Activated naive CD8-positive, alpha-beta T cell treated with anti-CD3 and anti-CD28 coated beads, Interleukin-2, amount 50 U/mL, for 16 hours (primary cell): ENCODE results near the gene SLC7A5.
"Not testable (repeated sequence)": the region's sequence is repeated elsewhere in the genome, so short reads cannot be mapped to it uniquely, and the experiment has no call there.

Experiments used
- DNase-seq: peaks from one replicate; pipeline ENCODE4 v3.0.0-alpha.2; 2020; ENCODE audit warnings: low read depth, low spot score

SLC7A5 gene

DNA sequence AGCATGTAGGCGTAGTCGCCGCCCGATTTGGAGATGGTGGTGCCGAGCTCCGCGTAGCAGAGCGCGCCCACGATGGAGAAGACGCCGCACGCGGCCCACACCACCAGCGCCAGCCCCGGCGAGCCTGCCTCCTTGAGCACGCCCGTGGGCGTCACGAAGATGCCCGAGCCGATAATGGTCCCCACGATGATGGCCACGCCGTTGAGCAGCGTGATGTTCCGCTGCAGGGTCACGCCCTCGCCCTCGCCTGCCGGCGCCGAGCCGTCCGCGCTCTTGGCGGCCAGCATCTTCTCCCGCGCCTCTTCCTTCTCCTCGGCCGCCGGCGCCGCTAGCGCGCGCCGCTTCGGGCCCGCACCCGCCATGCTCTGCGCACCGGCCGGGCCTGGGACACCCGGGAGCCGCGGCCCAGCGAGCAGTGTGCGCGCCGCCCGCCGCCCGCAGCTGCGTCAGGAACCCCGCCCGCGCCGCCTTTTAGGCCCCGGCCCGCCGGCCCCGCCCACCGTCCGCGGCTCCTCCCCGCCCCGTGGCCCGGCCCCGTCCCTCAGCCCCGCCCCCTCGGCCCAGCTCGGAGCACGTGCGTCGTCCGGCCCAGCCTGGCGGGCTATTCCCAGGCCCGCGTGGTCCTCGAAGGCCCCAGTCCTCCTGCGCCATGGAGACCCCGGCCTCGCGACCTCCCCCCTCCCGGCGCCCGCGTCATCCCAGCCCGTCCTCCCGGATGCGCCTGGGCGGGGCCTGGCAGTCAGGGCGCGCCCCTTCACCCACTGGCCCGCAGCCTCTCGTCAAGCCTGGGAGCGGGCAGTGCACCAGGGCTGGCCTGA, at the start of gene SLC7A5:
TSS of gene SLC7A5 (minus strand) at position 447 of the 818 bp plus-strand sequence. CDS start at position 362, 85 bp downstream.
- peak; percentile 69 for DNase-seq

DNA sequence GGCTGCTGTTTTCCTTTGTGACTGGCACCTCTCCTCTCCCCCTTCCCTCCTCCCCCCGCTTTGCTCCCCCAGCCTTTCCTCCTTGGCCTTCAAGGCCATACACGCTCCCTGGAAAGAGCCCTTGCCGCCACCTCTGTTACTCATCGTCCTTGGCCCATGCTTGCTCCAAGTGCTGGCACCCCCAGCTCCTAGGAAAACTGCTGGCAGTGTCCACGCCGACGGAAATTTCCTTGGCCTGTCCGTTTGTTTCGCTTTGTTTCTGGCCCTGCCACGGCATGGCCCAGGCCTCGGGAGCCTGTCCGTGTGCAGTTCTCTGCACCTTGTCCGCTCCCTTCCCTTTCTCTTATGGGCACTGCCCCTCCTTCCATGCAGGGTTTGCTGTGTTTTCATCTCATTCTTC, 49.0 kb upstream of the SLC7A5 start:
- DNase-seq: no peak

DNA sequence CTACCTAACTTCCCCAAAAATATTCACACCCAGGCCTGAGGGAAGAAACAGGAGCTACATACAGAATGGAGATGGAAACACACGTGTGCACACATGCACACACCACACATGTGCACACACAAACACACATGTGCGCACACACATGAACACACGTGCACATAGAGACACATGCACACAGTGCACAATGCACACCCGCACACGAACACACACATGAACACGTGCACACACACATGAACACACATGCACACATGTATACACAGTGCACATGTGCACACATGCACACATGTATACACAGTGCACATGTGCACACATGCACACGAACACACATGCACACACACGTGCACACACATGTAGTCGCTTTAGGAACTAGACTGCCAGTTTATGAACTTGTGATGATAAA, 48.2 kb upstream of the SLC7A5 start:
- no peak for DNase-seq

DNA sequence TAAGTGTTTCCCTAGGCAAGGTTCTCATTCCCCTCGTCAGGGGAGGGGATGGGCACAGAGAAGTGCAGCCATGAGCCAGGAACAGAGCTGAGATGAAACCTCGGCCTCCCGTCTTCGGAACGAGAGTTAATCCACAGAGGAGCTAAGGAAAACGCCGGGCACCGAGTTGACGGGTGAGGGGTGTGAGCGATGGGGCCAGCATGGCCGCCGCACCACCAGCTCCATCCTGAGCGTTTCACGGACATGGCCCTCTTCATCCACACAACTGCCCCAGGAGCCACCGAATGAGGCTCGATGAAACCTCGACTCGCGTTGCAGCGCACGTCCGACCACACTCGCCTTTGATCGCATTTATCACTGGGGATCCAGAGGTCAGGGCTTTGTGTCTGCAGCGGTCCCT, 45.5 kb upstream of the SLC7A5 start:
- no peak for DNase-seq

DNA sequence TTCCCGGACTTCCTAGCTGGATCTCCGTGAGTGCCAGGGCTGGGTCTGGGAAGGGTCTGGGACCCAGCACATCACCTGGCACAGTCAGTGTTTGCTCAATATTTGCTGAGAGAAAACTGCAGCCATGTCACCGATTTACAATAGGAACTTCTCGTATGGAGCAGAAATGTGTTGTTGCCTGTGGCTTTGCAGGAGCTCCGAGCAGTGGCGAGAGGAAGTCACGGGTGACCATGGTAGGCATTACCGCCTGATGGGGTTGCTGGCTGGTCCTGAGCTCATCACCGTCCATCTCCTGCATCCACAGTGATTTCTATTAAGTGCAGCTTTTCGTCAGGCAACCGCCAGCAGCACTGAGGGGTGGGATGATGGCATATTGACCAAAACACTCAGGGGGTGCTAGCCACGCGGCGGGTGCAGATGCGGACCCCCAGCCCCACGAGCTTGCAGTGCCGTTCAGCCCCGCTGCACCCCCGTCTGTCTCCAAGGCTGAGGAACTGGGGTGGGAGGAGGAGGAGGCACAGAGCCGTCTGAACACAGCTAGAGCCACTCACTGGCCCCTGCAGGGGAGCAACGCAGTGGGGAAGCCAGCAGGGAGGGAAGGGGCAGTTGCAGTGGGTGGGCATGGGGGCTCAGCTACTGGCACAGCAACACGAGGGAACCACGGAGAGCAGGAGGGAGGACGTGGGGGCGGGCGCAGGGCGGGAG, 44.9 kb upstream of the SLC7A5 start:
- DNase-seq: not testable (repeated sequence)

DNA sequence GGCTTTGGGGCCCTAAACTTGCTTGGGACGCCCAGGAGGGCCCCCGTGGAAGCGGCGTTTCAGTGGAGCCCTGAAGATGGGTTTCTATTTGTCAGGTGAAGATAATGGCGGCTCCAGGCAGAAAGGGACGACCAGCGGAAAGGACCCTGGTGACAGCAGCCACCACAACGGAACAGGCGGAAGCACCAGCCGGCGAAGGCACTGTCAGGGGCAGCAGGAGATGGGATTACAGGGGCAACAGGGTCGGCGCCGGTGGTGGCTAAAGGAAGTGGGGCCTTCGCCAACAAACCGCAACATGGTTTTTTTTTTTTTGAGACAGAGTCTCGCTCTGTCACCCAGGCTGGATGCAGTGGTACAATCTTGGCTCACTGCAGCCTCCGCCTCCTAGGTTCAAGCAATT, 43.4 kb upstream of the SLC7A5 start:
- DNase-seq: not testable (repeated sequence)

DNA sequence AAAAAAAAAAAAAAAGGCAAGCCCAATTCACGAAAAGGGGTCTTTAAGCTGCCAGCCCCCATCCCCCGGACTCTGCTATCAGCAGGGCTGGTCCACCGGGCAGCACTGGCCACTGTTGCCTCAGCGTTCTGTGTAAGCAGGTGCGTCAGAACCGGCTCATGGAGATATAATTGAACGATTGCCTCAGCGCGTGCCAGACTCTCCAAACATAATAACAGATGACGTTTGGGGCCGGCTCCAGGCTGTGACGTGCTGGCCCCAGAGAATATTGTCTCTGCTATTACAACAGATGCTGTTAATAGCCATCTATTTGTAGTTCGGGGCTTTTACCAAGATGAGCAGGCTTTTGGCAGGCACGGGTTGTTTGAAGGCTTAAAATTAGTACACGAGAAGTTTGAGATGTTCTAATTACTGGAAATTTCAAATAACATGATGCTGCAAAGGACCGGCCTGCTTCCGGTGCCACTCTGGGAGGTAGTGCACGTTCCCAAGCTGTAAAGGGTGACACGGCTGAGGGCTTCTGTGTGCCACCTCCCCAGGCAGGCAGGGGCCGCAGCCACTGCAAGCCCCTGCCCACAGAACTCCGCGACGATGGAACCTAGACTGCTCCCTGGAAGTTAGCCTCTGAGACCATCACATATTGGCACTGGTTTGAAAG, 41.9 kb upstream of the SLC7A5 start:
- DNase-seq: not testable (repeated sequence)

DNA sequence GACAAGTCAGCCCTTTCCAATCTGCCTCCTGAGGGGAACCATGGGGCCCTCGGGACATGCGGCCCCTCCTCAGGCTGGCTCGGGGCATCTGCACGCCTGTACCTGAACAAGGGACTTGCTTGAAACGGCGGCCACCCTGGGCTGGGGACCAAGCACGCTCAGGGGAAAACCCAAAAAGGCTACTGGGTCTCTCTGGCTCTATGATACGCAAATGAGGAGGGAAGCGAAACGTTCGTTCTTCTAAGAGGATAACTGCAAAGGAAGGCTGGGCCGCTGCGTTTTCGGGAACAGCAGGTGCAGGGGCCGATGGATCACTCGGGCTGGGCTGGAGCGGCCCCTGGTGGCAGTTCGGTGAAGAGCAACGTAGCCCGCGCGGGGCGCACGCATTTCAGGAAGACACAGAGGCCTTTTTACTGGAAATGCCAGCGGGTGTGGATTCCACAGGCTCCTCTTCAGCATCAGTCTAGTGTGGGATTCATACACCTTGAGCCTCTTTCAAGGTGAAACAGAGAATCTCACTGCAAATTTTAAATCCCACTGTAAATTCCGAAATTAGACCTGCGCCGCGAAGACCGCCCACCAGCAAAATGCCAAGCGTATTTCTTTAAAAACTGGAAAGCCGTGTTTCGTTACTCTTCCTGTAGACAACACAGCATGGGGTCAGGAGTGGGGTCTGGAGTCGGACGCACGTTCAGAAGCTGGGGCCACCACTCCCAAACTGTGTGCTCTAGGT, 40.1 kb upstream of the SLC7A5 start:
- DNase-seq: peak; percentile 72

- DNase-seq: not testable (repeated sequence)
These were observed 38.8 kb upstream of the SLC7A5 start for GRCh38 chr16:87908101-87908500.

DNA sequence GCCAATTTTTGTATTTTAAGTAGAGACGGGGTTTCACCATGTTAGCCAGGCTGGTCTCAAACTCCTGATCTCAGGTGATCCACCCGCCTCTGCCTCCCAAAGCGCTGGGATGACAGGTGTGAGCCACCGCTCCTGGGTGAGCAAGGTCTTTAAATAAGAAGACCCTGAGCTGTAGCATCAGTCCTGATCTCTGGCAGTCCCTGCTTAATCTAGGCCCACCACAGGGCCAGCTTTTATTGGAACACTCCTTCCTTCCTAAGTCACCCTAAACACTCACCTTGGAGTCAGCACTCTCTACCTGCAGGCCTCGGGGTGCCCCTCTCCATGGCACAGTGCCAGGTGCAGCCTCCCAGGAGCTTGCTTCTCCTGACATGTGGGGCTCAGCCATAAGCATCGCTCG, 36.2 kb upstream of the SLC7A5 start:
- DNase-seq: not testable (repeated sequence)

- not testable (repeated sequence) for DNase-seq
These were observed 35.7 kb upstream of the SLC7A5 start for GRCh38 chr16:87904963-87905362.

GRCh38 chr16:87900489-87900888, 31.2 kb upstream of the SLC7A5 start:
- DNase-seq: not testable (repeated sequence)

DNA sequence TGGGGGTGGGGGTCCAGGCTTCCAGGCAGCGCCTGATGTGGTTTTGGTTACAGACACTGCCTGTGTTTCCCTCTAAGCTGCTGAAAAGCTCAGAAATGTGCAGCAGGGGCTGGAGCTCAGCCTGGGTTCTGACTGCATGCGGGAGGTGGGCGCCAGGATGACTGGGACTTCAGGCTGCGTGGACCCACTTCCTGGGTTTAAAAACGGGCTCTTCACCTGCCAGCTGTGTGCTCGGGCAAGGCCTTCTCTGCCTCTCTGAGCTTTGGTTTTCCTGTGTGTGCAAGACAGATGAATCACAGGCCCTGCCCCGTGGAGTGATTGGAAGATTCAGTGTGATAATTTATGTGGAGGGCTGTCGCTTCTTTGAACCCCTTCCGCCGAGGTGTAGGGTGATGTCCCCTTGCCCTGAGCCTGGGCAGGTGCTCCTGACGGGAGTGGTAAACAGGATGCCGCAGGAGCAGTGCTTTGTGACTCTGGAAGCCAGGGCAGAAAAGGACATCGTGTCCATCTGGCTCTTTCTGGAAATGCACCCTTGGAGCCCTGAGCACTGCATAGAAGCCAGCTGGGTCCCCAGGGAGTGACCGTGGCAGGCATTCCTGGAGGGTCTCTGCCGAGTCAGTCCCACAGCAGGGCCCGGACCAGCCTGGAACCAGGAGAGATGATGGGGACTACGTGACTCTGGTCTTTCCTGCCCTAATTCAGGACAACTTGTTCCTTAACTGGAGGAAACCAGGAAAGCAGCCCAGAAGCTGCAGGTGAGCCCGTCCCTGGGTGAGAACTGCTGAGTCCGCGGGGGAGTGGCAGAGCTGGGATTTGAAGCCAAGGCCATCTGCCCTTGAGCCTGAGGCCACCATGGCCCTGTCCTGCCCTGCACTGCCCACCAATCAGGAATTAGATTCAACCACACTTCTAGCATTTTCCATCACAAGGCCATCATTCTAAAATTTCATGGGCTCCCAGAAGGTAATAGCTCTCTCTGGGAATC, 28.5 kb upstream of the SLC7A5 start:
- no peak for DNase-seq

GRCh38 chr16:87896924-87897520, 27.7 kb upstream of the SLC7A5 start:
- DNase-seq: not testable (repeated sequence)

DNA sequence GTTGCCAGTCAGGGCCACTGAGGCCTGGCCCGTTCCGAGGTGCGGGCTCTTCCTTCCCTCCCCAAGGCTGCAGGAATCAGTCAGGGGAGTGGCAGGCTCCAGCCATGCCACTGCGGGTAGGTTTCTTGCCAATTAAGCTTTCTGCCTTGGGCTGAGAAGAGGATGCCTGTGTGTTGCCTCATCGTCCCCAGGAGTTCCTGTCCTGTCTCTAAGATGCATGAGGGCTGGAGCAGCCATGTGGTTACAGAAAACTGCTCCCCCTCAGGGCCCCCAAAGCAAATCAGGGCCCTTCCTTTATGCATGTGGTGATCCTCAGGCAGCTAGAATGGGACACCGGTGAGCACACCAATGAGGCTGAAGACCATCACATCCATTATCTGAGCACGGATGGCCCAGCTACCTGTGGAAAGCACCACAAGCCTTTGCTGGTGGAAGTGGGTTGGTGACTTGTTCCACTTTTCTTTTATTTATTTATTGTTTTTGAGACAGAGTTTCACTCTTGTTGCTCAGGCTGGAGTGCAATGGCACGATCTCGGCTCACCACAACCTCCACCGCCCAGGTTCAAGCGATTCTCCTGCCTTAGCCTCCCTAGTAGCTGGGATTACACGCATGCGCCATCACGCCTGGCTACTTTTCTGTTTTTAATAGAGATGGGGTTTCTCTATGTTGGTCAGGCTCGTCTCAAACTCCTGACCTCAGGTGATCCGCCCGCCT, 27.0 kb upstream of the SLC7A5 start:
- DNase-seq: not testable (repeated sequence)

DNA sequence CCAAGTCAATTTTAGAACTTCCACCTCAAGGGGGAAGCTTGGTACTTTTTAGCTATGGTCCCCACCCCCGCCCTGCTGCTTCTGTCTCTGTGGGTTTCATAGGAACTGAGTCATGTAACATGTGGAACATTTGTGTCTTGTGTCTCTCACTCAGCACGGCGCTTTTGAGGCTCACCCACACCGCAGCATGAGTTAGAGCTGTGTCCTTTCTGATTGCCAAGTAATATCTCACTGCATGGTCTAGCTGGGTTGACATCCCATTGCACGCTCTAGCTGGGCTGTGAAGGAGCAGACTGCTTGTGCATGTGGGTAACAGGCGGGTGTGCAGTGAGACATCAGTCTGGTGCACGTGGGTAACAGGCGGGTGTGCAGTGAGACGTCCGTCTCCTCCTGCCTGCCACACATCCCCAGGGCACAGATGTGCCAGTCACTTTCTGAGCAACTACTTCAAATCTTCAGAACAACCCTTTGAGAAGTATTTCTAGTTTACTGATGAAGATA, 26.4 kb upstream of the SLC7A5 start:
- DNase-seq: peak; percentile 72

DNA sequence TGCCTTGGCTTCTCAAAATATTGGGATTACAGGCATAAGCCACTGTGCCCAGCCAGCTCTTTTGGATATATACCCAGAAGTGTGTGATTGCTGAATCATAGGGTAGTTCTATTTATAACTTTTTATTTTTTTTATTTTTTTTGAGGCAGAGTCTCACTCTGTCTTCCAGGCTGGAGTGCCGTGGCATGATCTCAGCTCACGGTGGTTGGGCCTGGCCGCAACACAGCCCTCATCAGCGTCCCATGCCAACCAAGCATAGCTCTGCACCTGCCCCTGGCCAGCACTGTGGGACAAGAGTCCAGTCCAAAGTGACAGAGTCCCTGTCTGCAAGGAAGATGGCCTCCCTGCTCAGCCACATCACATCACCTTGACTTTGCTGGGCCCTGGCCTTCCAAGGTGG, 24.7 kb upstream of the SLC7A5 start:
- not testable (repeated sequence) for DNase-seq

- no peak for DNase-seq
These were observed 22.5 kb upstream of the SLC7A5 start for GRCh38 chr16:87891764-87892163.

GRCh38 chr16:87889762-87890161, 20.5 kb upstream of the SLC7A5 start:
- not testable (repeated sequence) for DNase-seq
